Ascending aorta (tissue), 2 donors: ENCODE measurements around the gene CAPN6. TPM values are rescaled to one million over a fixed set of nuclear protein-coding genes. Genes with fewer than 3 reads are reported as not detected.

Experiments used
- DNase-seq, 2 donors: peaks; one replicate each; pipeline ENCODE4 v3.0.0-alpha.2; 2019; ENCODE audit warnings: low spot score in 2 of 2
- H3K27ac ChIP-seq, 2 donors: fragments of 200-600 bp; sonication (generic); one replicate each; pipeline ENCODE4 v1.5.1; 2016 to 2017; ENCODE audit warnings: mild to moderate bottlenecking in 1 of 2
- H3K27me3 ChIP-seq: fragments of 200-600 bp; sonication (generic); one replicate; pipeline ENCODE4 v1.5.1; 2017
- H3K36me3 ChIP-seq, 2 donors: fragments of 200-600 bp; sonication (generic); one replicate each; pipeline ENCODE4 v1.5.1; 2016
- H3K4me1 ChIP-seq, 2 donors: fragments of 200-600 bp; sonication (generic); one replicate each; pipeline ENCODE4 v1.5.1; 2016 to 2017; ENCODE audit warnings: mild to moderate bottlenecking in 1 of 2
- H3K4me3 ChIP-seq, 2 donors: fragments of 200-600 bp; sonication (generic); one replicate each; pipeline ENCODE4 v1.5.1; 2016 to 2017; ENCODE audit warnings: mild to moderate bottlenecking in 1 of 2
- H3K9me3 ChIP-seq, 2 donors: fragments of 200-600 bp; sonication (generic); one replicate each; pipeline ENCODE4 v1.5.1; 2016
- CTCF ChIP-seq, 3 experiments: fragments of 200-600 bp in 2 of 3; fragments of 450-650 bp in 1 of 3; sonication (generic) in 2 of 3; IDR thresholded peaks; one replicate each; pipeline ENCODE4 v1.5.1; 2016 to 2019; ENCODE audit warnings: antibody characterized with exemption in 3 of 3, mild to moderate bottlenecking in 1 of 3, moderate library complexity in 1 of 3
- intact Hi-C: fragments of 100-400 bp; cut with DNase I; formaldehyde crosslinking; loops from one replicate; pipeline ENCODE4 v1.15.1; 2023
- total RNA-seq: library from RNA; depleted of rRNA; stranded (reverse); fragments of >200 nt; gene quantifications from one replicate; pipeline ENCODE4 v1.1.0, GENCODE V29; 2016

Gene CAPN6
- total RNA-seq = 1.5 TPM

DNA sequence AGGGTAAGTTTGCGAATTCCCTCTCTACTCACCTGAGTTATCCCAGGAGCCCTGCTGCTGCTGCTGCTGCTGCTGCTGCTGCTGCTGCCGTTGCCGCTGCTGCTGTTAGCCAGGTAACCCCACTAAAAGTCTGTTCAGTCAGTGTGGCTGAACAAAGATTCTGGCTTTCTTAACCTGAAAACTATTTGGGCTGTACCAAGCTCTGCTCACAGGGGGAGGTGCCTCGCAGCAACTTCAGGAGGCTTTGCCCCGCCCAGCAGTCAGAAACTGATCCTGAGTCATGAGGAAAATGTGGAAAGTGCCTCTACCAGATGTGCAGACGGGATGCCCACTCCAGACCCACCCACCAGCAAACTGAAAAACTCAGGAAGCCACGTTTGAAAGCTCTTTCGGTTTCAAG is at the start of gene CAPN6:
Gene CAPN6 (minus strand): TSS at position 145 of the 400 bp plus-strand sequence. CDS start 6,547 bp downstream, outside the sequence.
- intact Hi-C loops = no loop called here
- Histone ChIP-seq H3K9me3 (no peaks in the 10 kb centered on the region), H3K4me1 (no peaks in the 10 kb centered on the region), H3K4me3 (no peak within 1 kb of the TSS), H3K36me3 (no peaks in the 10 kb centered on the region), H3K27ac (no peak within 1 kb of the TSS), H3K27me3 (no peaks in the 10 kb centered on the region)
- no peak for TF ChIP-seq CTCF (IDR thresholded peaks at IDR 0.05)
- no peak for DNase-seq

DNA sequence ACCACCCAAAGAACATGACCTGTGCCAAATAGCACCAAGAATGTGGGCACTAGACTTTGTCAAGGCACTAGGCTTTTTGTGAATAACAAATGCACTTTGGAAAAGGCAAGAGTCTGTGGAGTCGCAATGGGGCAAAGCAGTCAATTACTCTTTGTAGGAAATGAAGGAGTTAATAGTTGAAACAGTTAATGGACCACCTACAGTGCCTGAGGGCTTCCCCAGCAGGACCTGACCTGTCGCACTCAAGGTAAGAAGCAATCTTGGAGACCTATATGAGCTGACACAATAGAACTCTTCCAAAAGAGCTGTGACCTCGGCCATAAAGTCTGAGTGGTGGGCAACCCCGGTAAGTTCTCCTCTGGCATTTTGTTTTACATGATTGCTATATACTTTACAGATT is 49.2 kb upstream of the CAPN6 start:
- TF ChIP-seq CTCF (IDR thresholded peaks at IDR 0.05) = no peak
- Histone ChIP-seq H3K9me3 (no peaks in the 10 kb centered on the region), H3K4me1 (no peaks in the 10 kb centered on the region), H3K27ac (no peak overlapping the region), H3K27me3 (no peaks in the 10 kb centered on the region), H3K4me3 (no peak overlapping the region), H3K36me3 (no peaks in the 10 kb centered on the region)
- intact Hi-C loops = no loop called here
- DNase-seq = no peak

GRCh38 chrX:111318901-111319300 is 48.6 kb upstream of the CAPN6 start:
- DNase-seq = no peak
- Histone ChIP-seq H3K9me3 (no peaks in the 10 kb centered on the region), H3K36me3 (no peaks in the 10 kb centered on the region), H3K4me1 (no peaks in the 10 kb centered on the region), H3K4me3 (no peak overlapping the region), H3K27ac (no peak overlapping the region), H3K27me3 (no peaks in the 10 kb centered on the region)
- no peak for TF ChIP-seq CTCF (IDR thresholded peaks at IDR 0.05)
- intact Hi-C loops = no loop called here

- no peak for DNase-seq
- intact Hi-C loops = no loop called here
- no peak for TF ChIP-seq CTCF (IDR thresholded peaks at IDR 0.05)
- H3K4me1 ChIP-seq = no peaks in the 10 kb centered on the region
- H3K9me3 ChIP-seq = no peaks in the 10 kb centered on the region
- H3K27ac ChIP-seq = no peak overlapping the region
- H3K27me3 ChIP-seq = no peaks in the 10 kb centered on the region
- H3K4me3 ChIP-seq = no peak overlapping the region
- H3K36me3 ChIP-seq = no peaks in the 10 kb centered on the region
These were observed 38.8 kb upstream of the CAPN6 start for GRCh38 chrX:111309083-111309482.

GRCh38 chrX:111308039-111308438 is 37.8 kb upstream of the CAPN6 start:
- no peak overlapping the region for H3K27ac ChIP-seq
- no peak for TF ChIP-seq CTCF (IDR thresholded peaks at IDR 0.05)
- no peaks in the 10 kb centered on the region for H3K9me3 ChIP-seq
- no peak for DNase-seq
- H3K4me3 ChIP-seq = no peak overlapping the region
- no peaks in the 10 kb centered on the region for H3K36me3 ChIP-seq
- no peaks in the 10 kb centered on the region for H3K27me3 ChIP-seq
- no peaks in the 10 kb centered on the region for H3K4me1 ChIP-seq
- intact Hi-C loops = no loop called here

GRCh38 chrX:111302284-111302683 is 32.0 kb upstream of the CAPN6 start:
- Histone ChIP-seq H3K4me3 (no peak overlapping the region), H3K27me3 (no peaks in the 10 kb centered on the region), H3K4me1 (no peaks in the 10 kb centered on the region), H3K36me3 (no peaks in the 10 kb centered on the region), H3K27ac (no peak overlapping the region), H3K9me3 (no peaks in the 10 kb centered on the region)
- no peak for DNase-seq
- TF ChIP-seq CTCF (IDR thresholded peaks at IDR 0.05) = no peak
- intact Hi-C loops = no loop called here
